ENCODE results near the gene CCDC116.
A peak's percentile ranks its signal among the peaks of the same experiment; 100 is the strongest.
"Not testable (repeated sequence)": the region's sequence is repeated elsewhere in the genome, so short reads cannot be mapped to it uniquely, and the experiment has no call there.

The CCDC116 gene

DNA sequence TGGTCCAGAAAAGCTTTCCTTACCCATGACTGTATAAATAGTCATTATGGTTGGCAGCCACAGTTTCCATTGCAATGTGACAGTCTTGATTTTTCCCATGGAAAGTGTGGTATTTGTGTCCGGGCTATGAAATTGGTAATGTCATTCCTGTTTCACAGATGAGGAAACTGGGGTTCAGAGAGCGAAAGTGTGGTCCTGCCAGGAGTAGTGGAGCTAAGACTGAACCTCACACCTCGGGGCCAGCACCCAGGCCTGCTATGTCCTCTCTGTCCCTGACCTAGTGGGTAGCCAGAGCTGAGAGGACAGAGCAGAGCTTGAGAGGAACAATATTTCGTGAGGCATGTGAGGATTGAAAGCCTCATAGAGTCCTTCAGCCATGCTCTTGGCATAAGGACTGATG is 1.5 kb upstream of the CCDC116 start:
- DNase-seq (ENCODE audit: low read depth), result no peak

DNA sequence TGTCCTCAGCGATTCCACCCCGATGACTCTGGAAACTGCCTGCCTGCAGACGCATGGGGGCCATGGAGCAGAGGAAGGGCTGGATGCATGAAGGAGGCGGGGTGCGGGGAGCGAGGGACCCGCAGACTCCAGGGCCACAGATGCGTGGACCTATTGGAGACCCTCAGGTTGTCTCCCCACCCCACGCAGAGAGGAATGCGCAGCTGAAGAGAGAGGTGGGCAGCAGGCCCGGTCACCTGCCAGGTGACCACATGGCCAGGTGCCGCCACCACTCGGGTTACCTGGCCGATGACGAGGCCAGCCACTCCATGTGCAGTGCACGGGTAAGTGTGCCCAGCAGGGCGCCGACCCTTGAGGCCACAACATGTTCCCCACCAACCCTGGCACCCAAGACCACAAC is 371 bp downstream of the CCDC116 start:
- no peak for DNase-seq (ENCODE audit: low read depth)

DNA sequence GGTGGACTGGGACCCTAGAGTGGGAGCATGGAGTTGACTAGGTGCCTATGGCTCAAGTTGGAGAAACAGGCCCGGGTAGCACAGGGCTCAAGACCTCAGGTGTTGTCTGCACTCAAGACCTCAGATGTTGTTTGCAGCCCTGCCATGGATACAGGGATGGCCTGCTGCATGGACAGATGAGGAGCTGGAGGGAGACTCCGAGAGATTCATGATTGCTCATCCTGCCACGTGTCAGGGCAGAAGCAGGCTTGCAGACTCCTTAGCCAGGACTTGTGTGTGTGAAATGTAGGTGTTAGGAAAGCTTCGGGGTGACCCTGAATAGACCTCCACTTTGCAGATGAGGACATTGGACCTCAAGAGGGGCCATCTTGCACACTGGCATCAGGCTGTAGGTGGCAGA is 921 bp downstream of the CCDC116 start:
- DNase-seq (ENCODE audit: low read depth), result no peak

- DNase-seq (ENCODE audit: low read depth), result no peak
Measured at GRCh38 chr22:21634081-21634480, 1.5 kb downstream of the CCDC116 start.

- DNase-seq (ENCODE audit: low read depth), result no peak
Measured at GRCh38 chr22:21634844-21635243, 2.3 kb downstream of the CCDC116 start.

- no peak for DNase-seq (ENCODE audit: low read depth)
Measured at GRCh38 chr22:21635771-21636510, 3.4 kb downstream of the CCDC116 start.

DNA sequence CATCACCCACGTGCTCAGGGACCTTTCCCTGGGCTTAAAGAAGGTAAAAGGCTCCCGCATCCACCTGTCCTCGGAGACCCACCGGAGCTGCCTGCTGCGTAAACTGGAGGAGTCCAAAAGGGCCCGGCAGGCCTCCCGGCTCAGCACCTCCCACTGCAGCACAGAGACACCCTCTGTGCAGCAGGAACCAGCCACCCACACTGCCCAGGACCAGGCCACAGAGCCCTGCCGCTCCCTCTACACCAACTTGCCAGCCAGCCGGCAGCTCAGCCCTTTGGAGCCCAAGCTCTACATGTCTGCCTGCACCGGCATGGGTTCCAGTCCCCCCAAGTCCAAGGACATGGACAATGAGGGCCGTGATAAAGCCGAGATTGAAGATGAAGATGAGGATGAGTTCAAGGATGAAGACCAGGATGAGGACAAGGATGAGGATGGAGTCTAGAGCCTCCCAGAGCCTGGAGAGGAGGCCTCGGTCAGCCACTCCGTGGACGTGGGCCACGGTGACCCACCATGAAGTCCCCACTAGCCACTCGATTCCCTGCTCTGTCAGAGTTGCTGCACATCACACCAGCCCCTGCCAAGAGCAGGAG is 4.2 kb downstream of the CCDC116 start:
- no peak for DNase-seq (ENCODE audit: low read depth)

DNA sequence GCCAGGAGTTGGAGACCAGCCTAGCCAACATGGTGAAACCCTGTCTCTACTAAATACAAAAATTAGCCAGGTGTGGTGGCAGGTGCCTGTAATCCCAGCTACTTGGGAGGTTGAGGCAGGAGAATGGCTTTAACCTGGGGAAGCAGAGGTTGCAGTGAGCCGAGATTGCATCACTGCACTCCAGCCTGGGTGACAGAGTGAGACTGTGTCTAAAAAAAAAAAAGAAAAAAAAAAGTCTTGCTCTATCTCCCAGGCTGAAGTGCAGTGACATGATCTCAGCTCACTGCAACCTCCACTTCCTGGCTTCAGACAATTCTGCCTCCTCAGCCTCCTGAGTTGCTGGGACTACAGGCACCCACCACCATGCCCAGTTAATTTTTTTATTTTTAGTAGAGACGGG is 4.9 kb downstream of the CCDC116 start:
- DNase-seq (ENCODE audit: low read depth), result not testable (repeated sequence)

DNA sequence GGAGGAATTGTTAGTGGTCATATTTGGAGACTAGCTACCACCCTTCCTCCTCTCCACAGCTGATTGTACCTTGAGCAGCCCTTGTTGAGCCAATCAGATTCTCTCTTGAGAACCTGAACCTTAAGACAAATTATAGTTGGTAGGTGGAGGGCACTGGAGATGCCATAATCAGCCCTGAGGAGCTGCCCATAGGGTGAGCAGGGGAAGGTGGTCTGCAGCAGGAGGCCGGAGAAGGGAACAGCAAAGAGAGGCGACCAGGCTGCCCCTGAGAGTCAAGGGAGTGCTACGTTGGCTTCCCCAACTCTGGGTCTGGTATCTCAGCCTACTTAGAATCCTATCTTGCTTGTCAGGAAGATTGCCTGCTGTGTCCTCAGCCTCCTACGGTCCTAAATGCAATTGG is 6.8 kb downstream of the CCDC116 start:
- no peak for DNase-seq (ENCODE audit: low read depth)

DNA sequence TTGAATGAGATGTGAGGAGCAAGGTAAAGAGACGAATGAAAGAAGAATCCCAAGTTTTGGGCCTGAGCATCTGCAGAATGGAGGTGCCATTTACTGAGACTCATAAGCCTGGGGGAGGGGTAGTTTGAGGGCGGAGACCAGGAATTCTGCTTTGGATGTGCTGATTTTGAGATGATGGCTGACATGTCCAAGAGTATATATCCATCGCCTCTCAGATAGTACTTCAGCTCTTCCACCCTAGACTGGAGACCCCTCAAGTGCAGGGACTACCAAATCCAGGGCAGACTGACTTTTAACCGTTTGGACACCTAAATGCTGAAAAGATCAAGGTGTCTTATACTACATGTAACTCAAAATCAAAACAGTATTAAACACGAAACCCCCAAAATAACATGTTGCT is 8.2 kb downstream of the CCDC116 start:
- DNase-seq (ENCODE audit: low read depth), result no peak

DNA sequence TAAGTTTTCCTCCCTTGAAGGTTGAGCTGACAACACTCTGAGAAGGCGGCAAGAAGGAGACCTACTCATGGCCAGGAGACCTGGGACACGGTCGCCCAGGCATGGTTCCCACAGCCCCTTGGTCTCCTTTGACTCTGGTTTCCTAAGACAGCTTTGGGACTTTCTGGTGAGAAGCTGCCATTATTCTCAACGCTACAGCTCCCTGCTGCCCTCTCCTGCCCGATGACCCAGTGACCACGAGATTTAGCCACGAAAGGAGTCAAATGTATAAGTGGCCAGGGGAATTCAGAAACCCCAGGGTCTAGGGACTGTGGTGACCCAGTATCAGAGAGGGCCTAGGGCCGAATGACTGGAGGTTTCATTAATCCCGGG is 8.8 kb downstream of the CCDC116 start:
- DNase-seq (ENCODE audit: low read depth), result peak; percentile 51

DNA sequence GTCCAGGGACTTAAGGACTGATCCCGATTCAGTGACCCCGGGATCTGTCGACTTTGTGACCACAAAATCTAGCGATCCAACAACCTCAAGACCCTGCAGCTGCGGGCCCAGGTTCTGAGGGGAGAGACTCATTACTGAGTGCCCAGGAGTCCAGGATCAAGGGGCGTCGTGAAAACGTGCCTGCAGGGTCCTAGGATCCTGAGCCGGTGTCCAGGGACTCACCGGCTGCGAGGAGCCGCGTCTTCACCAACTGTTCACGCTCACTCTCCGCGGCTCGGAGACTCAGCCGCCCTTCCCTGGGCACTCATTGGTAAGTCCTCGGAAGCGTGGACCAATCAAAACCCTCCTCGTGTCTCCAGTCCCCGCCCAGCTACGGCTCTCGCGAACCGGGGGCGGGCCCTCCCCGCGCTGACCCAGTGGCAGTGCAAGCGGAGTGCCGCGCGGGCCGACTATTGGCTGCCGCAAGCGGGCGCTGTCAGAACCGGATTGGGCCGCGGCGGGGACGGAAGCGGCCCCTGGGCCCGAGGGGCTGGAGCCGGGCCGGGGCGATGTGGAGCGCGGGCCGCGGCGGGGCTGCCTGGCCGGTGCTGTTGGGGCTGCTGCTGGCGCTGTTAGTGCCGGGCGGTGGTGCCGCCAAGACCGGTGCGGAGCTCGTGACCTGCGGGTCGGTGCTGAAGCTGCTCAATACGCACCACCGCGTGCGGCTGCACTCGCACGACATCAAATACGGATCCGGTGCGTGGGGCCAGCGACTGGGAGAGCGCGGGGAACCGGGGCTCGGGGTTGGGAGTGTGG is 9.4 kb downstream of the CCDC116 start, which contains the start of gene SDF2L1:
Gene SDF2L1, plus strand, starts transcription at position 514 of the 795 bp plus-strand sequence. Its CDS starts 35 bp downstream, at position 549.
- DNase-seq (ENCODE audit: low read depth), result peak; percentile 98

DNA sequence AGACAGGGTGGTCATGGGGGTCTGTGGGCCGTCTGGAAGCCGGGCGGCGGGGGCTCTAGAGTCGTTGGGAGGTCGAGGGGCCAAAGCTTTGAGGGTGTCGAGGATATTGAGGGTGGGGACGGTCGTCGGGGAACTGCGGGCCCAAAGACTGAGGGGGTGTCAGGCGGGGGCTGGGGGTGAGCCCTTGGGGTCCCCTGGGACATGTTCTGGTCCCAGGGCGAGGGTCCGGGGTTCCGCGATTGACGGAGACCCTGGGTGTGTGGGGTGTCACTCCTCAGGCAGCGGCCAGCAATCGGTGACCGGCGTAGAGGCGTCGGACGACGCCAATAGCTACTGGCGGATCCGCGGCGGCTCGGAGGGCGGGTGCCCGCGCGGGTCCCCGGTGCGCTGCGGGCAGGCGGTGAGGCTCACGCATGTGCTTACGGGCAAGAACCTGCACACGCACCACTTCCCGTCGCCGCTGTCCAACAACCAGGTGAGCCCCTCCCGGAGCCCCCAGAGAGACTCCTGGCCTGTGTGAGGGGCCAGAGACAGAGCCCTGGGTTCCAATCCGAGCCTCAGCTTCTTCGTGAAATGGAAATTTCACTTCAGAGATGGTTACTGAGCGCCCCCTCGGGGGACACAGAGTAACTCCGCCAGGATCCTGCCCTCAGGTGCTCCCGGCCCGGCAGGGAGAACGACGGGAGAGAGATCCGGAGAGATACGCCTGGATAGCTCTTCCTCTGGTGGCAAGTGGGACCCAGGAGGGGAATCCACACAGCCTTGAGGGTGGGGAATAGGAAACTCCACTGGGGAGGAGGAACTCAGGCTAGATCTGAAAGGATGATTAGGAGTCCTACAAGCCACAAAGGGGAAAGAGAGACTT is 10.3 kb downstream of the CCDC116 start:
- DNase-seq (ENCODE audit: low read depth), result no peak

DNA sequence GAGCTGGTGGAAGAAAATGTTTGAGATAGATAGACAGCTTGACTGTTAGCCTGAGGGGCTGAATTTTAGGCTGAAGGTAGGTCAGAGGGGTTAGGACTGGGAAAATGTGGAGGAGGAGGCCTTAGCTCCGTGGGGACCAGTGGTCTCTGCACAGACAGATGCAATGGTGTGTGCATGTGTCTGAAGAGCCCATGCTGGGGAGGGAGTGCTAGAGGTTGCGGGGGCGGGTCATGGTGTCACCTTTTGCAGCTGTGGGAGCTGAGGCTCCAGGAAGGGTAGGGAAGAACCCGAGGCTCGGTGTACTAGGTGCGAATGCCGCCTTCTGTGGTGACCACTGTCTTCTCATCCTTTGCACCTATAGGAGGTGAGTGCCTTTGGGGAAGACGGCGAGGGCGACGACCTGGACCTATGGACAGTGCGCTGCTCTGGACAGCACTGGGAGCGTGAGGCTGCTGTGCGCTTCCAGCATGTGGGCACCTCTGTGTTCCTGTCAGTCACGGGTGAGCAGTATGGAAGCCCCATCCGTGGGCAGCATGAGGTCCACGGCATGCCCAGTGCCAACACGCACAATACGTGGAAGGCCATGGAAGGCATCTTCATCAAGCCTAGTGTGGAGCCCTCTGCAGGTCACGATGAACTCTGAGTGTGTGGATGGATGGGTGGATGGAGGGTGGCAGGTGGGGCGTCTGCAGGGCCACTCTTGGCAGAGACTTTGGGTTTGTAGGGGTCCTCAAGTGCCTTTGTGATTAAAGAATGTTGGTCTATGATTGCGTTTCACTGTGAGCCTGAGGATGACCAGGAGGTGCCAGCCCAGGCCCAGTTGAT is 11.2 kb downstream of the CCDC116 start:
- no peak for DNase-seq (ENCODE audit: low read depth)

- not testable (repeated sequence) for DNase-seq (ENCODE audit: low read depth)
Measured at GRCh38 chr22:21645513-21645912, 13.0 kb downstream of the CCDC116 start.

- peak; percentile 63 for DNase-seq (ENCODE audit: low read depth)
Measured at GRCh38 chr22:21646608-21647590, 14.3 kb downstream of the CCDC116 start.

- DNase-seq (ENCODE audit: low read depth), result no peak
Measured at GRCh38 chr22:21650280-21650679, 17.7 kb downstream of the CCDC116 start.

GRCh38 chr22:21650823-21651520 is 18.4 kb downstream of the CCDC116 start:
- DNase-seq (ENCODE audit: low read depth), result no peak

DNA sequence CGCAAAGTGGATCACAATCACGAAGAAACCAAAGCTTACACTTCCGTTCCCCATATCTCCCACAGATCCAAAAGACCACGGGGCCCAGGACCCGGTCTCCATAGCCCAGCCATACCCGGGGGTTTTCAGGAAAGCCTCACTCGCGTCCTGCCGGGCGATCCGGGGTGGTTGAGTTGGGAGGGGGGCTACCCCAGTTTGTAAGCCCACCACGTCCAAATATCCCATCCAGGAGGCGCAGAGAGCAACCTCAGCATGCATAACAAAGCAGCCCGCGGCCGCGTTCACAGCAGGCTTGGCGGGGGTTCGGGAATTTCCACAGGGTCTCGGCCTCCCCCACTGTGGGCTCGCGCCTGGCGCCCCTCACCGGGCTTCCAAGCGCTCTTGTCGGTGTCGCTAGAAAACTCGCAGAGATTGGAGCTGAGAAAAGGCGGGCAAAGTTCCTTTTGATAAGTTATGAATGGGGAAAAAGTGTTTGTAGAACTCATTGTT is 19.0 kb downstream of the CCDC116 start:
- no peak for DNase-seq (ENCODE audit: low read depth)

Measured in fibroblast of gingiva (primary cell).